DND-41 (cell line): Measurements from ENCODE around the gene ZNF254.

Source experiments
- ATAC-seq: fragments of 200-7000 bp; cut with Tn5 transposase; 3 replicates; pipeline ENCODE4 v1.9.1; 2021; ENCODE audit warnings: low read depth; ENCODE audit not compliant: insufficient read depth
- DNase-seq: peaks from one replicate; pipeline ENCODE4 v3.0.0-alpha.2; 2020
- H2AFZ ChIP-seq: 2 replicates; pipeline ENCODE4 v1.6.0; 2012; ENCODE audit warnings: low read depth, low read length
- H3K27ac ChIP-seq: 2 replicates; pipeline ENCODE4 v1.5.1; 2012; ENCODE audit warnings: low read length, inconsistent platforms
- H3K27me3 ChIP-seq: fragments of 200-600 bp; sonication (generic); 2 replicates; pipeline ENCODE4 v1.6.0; 2012; ENCODE audit warnings: low read length, mild to moderate bottlenecking, inconsistent platforms; ENCODE audit not compliant: insufficient read depth, poor library complexity
- H3K36me3 ChIP-seq: 2 replicates; pipeline ENCODE4 v1.5.1; 2012; ENCODE audit warnings: low read length, inconsistent platforms; ENCODE audit not compliant: insufficient read depth
- H3K4me1 ChIP-seq: 2 replicates; pipeline ENCODE4 v1.5.1; 2012; ENCODE audit warnings: mild to moderate bottlenecking, low read length; ENCODE audit not compliant: insufficient read depth
- H3K4me2 ChIP-seq: 2 replicates; pipeline ENCODE4 v1.6.0; 2012; ENCODE audit warnings: mild to moderate bottlenecking, moderate library complexity, low read length, inconsistent platforms; ENCODE audit not compliant: insufficient read depth
- H3K4me3 ChIP-seq, 2 experiments: fragments of 200-600 bp in 1 of 2; shearing (Covaris generic) in 1 of 2; 2 replicates each; pipeline ENCODE4 v1.5.1; 2012 to 2016; ENCODE audit warnings: inconsistent platforms in 2 of 2, low read length in 2 of 2, mild to moderate bottlenecking in 2 of 2, low read depth in 1 of 2, moderate library complexity in 1 of 2
- H3K79me2 ChIP-seq: 2 replicates; pipeline ENCODE4 v1.6.0; 2012; ENCODE audit warnings: low read length, inconsistent platforms; ENCODE audit not compliant: insufficient read depth
- H3K9ac ChIP-seq: 2 replicates; pipeline ENCODE4 v1.6.0; 2012; ENCODE audit warnings: low read depth, mild to moderate bottlenecking, inconsistent platforms, low read length, moderate library complexity
- H3K9me3 ChIP-seq: 2 replicates; pipeline ENCODE4 v1.5.1; 2012; ENCODE audit warnings: low read length, moderate library complexity, mild to moderate bottlenecking, inconsistent platforms; ENCODE audit not compliant: insufficient read depth, severe bottlenecking
- H4K20me1 ChIP-seq: 2 replicates; pipeline ENCODE4 v1.6.0; 2012; ENCODE audit warnings: low read length; ENCODE audit not compliant: insufficient read depth
- EZH2 ChIP-seq: IDR thresholded peaks from 3 replicates; pipeline ENCODE4 v1.6.1; 2012; ENCODE audit warnings: borderline replicate concordance, low read depth, mild to moderate bottlenecking, moderate library complexity, low read length, inconsistent platforms; ENCODE audit not compliant: severe bottlenecking
- TF ChIP-seq, protein P1 (sequence below): IDR thresholded peaks from 2 replicates; pipeline ENCODE4 v1.5.1; 2012; ENCODE audit warnings: borderline replicate concordance, low read length, moderate library complexity, mild to moderate bottlenecking; ENCODE audit not compliant: poor library complexity, severe bottlenecking; ENCODE audit errors: extremely low read depth

Gene ZNF254

GRCh38 chr19:24166055-24166454, 79.1 kb downstream of the ZNF254 start:
- H3K36me3 ChIP-seq: no peaks in the 10 kb centered on the region; the same call in 1 of the 2 replicates
- H3K27ac ChIP-seq: no peak overlapping the region
- no peaks in the 10 kb centered on the region for H4K20me1 ChIP-seq
- no peak overlapping the region for H3K9ac ChIP-seq
- no peaks in the 10 kb centered on the region for H3K4me1 ChIP-seq
- H2AFZ ChIP-seq: no peak overlapping the region
- H3K4me2 ChIP-seq: no peak overlapping the region
- no peaks in the 10 kb centered on the region for H3K27me3 ChIP-seq
- no peak for TF ChIP-seq EZH2
- TF ChIP-seq, protein P1, sequence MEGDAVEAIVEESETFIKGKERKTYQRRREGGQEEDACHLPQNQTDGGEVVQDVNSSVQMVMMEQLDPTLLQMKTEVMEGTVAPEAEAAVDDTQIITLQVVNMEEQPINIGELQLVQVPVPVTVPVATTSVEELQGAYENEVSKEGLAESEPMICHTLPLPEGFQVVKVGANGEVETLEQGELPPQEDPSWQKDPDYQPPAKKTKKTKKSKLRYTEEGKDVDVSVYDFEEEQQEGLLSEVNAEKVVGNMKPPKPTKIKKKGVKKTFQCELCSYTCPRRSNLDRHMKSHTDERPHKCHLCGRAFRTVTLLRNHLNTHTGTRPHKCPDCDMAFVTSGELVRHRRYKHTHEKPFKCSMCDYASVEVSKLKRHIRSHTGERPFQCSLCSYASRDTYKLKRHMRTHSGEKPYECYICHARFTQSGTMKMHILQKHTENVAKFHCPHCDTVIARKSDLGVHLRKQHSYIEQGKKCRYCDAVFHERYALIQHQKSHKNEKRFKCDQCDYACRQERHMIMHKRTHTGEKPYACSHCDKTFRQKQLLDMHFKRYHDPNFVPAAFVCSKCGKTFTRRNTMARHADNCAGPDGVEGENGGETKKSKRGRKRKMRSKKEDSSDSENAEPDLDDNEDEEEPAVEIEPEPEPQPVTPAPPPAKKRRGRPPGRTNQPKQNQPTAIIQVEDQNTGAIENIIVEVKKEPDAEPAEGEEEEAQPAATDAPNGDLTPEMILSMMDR: no peak
- H3K9me3 ChIP-seq: no peaks in the 10 kb centered on the region
- no peaks in the 10 kb centered on the region for H3K79me2 ChIP-seq
- H3K4me3 ChIP-seq: no peak overlapping the region
- DNase-seq: no peak
- ATAC-seq: no peak

DNA sequence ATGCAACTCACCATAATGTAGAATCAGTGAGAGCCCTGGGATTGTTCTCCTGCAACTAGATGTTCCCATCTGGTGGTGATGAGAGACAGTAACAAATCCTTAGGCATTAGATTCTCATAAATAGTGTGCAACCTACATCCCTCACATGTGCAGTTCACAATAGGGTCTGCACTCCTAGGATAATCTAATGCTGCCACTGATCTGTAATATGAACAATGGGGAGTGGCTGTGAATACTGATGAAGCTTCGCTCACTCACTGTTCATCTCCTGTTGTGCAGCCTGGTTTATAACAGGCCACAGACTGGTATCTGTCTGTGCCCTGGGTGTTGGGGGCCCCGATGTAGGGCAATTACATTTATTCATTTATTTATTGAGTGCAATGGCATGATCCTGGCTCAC, 86.9 kb downstream of the ZNF254 start:
- Histone ChIP-seq H2AFZ (no peak overlapping the region), H3K4me3 (no peak overlapping the region), H3K27me3 (no peaks in the 10 kb centered on the region), H3K27ac (no peak overlapping the region), H3K4me2 (no peak overlapping the region), H3K79me2 (no peaks in the 10 kb centered on the region), H3K36me3 (no peaks in the 10 kb centered on the region), H3K4me1 (no peaks in the 10 kb centered on the region), H3K9ac (no peak overlapping the region), H3K9me3 (peaks cover 14% of the 10 kb centered on the region), H4K20me1 (no peaks in the 10 kb centered on the region)
- ATAC-seq (no peak), DNase-seq (no peak)
- TF ChIP-seq EZH2: no peak
- TF ChIP-seq, protein P1: no peak

DNA sequence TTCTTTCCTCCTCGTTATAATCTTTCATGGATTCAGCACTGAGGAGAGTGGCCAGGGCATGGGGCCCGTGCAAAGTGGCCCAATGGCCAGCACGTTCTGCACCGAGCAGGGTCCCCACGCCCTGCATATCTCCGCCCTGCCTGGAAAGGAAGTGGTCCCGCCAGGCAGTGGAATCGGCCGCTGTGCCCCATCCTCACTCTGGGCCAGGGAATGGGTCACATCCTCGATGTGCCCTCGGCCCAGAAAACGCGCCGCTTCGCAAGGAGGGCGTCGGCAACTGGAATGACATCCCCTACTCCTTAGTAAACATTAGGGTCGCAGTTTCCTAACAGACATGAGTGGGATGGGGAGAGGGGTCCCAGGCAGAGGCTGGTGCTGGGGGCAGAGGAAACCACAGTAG, 90.7 kb downstream of the ZNF254 start:
- TF ChIP-seq, protein P1: no peak
- TF ChIP-seq EZH2: no peak
- Histone ChIP-seq H3K9me3 (peaks cover 14% of the 10 kb centered on the region), H4K20me1 (no peaks in the 10 kb centered on the region), H3K79me2 (no peaks in the 10 kb centered on the region), H2AFZ (no peak overlapping the region), H3K36me3 (no peaks in the 10 kb centered on the region), H3K4me1 (no peaks in the 10 kb centered on the region), H3K27me3 (no peaks in the 10 kb centered on the region), H3K4me3 (no peak overlapping the region), H3K9ac (no peak overlapping the region), H3K27ac (no peak overlapping the region), H3K4me2 (no peak overlapping the region)
- ATAC-seq (no peak), DNase-seq (no peak)

- H3K36me3 ChIP-seq: no peaks in the 10 kb centered on the region
- ATAC-seq: no peak
- no peak overlapping the region for H3K4me3 ChIP-seq
Observed at GRCh38 chr19:24178207-24178606, 91.2 kb downstream of the ZNF254 start.

More at GRCh38 chr19:24178207-24178606, 91.2 kb downstream of the ZNF254 start:
- DNase-seq: no peak
- H2AFZ ChIP-seq: no peak overlapping the region
- H3K9me3 ChIP-seq: peaks cover 14% of the 10 kb centered on the region
- H3K27ac ChIP-seq: no peak overlapping the region
- H3K79me2 ChIP-seq: no peaks in the 10 kb centered on the region
- H3K9ac ChIP-seq: no peak overlapping the region
- H4K20me1 ChIP-seq: no peaks in the 10 kb centered on the region
- H3K4me1 ChIP-seq: no peaks in the 10 kb centered on the region
- no peak overlapping the region for H3K4me2 ChIP-seq
- no peak for TF ChIP-seq EZH2
- H3K27me3 ChIP-seq: no peaks in the 10 kb centered on the region
